Cardiac fibroblast (primary cell): ENCODE results near the gene RARRES2.

Source experiments
- DNase-seq, 2 donors: peaks; one replicate each; pipeline versions ENCODE4 v3.0.0 to v3.0.0-alpha.2; 2010; ENCODE audit warnings: low read depth in 2 of 2
- H3K4me3 ChIP-seq, 2 donors: replicated peaks in 1 of 2; 1 replicate in 1 of 2; 2 replicates in 1 of 2; pipeline ENCODE4 v1.5.1; 2011; ENCODE audit warnings: low read depth in 2 of 2, low read length in 2 of 2, mild to moderate bottlenecking in 2 of 2, moderate library complexity in 1 of 2
- CTCF ChIP-seq: IDR thresholded peaks from one replicate; pipeline ENCODE4 v1.5.1; 2011; ENCODE audit warnings: low read depth, mild to moderate bottlenecking, low read length, inconsistent platforms

The RARRES2 gene

DNA sequence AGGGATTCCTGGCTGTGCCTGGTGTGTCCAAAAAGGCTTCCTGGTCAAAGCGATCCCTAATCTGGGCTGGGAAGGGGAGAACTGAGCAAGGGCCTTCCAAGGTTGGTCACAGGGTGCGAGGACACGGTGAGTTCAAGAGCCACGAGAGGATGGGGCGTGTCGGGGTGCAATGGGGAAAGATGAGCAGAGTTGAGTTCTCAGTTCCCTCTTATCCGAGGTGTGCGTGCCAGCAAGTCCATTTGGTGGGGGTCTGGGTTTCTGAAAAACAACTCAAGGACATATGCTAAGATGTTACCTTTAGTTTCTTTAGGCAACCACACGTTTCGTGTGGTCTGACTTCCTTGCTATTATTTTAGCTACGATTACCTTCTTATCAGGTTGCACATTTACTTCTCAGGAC, 39.0 kb upstream of the RARRES2 start:
- no peak for DNase-seq
- TF ChIP-seq CTCF, result no peak
- peak overlapping the region in 1 of 2 donors; percentile 84 for H3K4me3 ChIP-seq

- peak in 1 of 2 donors; percentile 21 for DNase-seq
- H3K4me3 ChIP-seq, result peak overlapping the region; percentile 83 to 84
- no peak for TF ChIP-seq CTCF
Observed at GRCh38 chr7:150379441-150380379, 38.3 kb upstream of the RARRES2 start.

DNA sequence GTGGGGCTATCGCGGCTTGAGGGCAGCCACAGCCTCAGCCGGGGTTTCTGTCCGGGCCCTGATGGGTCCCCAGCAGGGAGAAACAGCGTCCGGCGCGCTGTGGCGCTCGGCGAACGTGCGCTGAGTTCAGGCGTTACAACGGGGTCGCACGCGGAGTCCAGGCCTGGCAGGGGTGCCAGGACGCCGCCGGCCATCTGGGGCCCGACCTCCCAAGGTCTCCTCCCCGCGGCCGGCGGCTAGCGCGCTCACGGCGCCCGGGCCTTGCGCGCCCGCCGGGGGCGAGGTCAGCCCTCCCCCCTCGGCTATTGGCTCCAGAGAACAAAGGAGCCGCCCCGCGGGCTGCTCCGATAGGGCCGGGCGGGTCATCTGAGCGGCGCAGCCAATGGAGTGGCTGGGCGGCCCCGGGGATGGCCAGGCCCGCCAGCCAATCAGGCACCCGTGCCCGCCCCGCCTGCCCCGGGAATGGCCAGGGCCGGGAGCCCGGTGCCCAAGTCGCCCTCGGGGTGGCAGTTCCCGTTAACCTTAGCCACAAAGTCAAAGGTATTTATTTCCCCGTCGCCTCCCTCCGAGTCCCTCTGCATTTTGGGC, 37.5 kb upstream of the RARRES2 start, which contains the start of gene ZNF775:
ZNF775 (plus strand) TSS at position 478 of the 588 bp plus-strand sequence. CDS start 9,141 bp downstream, outside the sequence.
- DNase-seq, result peak; percentile 92 to 96
- H3K4me3 ChIP-seq, result peak within 1 kb of the TSS; percentile 83 to 84
- TF ChIP-seq CTCF, result no peak

GRCh38 chr7:150378115-150378852, 36.9 kb upstream of the RARRES2 start:
- peak; percentile 20 for TF ChIP-seq CTCF
- peak; percentile 69 to 83 for DNase-seq
- peak overlapping the region; percentile 63 to 64 for H3K4me3 ChIP-seq

DNA sequence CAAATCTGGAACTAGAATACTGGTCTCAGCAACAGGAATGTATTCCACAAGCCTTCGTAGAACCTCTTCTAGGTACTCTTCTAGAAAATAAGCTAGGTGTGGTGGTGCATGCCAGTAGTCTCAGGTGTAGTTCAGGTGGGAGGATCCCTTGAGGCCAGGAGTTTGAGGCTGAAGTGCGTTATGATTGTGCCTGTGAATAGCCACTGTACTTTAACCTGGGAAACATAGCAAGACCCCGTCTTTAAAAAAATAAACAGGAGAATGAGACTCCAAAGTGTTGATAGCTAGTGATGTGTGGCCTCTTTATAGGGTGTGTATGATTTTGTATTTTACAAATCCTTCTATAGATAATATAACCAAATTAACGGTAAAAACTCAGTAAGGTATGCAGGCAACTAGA, 36.2 kb upstream of the RARRES2 start:
- TF ChIP-seq CTCF, result no peak
- DNase-seq, result no peak
- no peak overlapping the region for H3K4me3 ChIP-seq

DNA sequence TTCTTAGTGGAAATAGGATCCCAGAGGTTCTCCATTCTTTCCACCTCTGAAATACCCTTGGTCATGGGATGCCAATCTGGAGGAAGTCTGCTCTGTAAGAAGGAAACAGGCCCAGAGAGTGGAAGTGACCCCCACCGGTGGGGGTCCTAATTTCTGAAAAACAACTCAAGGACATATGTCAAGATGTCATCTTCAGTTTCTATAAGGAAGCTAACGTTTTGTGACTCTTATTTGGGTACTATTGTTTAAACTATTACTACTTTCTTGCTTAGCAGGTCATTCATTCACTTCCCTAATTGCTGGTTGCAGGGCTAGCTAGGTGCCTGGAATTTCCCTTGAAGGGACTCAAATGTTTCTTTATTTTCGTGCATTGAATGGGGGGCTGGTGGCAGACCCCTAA, 35.8 kb upstream of the RARRES2 start:
- no peak for TF ChIP-seq CTCF
- H3K4me3 ChIP-seq, result no peak overlapping the region
- DNase-seq, result no peak
